HG03469 (cell line): ENCODE measurements around the gene GRID2.
"Not testable (repeated sequence)": the region's sequence is repeated elsewhere in the genome, so short reads cannot be mapped to it uniquely, and the experiment has no call there.

Experiments
- ATAC-seq: cut with Tn5 transposase; IDR thresholded peaks from one replicate; pipeline ENCODE4 v1.9.1; 2021; ENCODE audit warnings: mild to moderate bottlenecking, moderate library complexity, moderate number of reproducible peaks; ENCODE audit not compliant: unreplicated experiment

GRID2 gene

DNA sequence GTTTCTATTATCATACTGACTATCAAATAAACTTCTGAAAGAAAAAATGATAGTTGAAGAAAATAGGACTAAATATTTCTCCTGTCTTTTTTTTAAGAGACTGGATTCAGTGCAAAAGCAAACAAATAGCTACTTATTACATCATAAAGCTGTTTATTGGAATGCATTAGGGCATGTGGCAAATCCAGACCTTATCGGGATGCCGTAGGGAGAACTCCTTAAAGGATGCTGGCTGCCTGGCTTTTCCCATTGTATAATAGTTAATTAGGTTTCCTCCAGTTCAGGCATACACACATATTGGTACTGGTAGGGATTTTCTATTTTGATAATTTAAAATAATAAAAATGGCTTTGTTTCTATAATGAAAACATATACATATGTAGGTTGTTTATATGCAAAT lies 985.5 kb downstream of the GRID2 start:
- no peak for ATAC-seq

DNA sequence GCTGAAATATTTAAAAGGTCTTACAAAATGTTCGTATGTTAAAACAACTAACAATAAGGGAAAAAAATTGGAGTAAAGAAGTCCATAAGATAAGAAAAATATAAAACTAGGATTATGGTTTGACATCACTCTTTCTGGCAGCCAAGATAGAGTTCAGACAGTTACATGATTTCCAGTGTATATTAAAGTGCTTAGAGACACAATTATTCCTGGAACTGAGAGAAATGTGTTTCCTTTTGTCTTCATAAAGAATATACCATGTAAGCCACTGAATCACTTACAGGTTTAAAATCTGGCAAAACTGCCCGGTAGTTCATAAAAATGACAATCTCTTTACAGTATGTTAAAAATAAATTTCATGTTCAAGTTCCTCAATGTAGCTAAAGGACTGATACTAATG lies 986.1 kb downstream of the GRID2 start:
- no peak for ATAC-seq

DNA sequence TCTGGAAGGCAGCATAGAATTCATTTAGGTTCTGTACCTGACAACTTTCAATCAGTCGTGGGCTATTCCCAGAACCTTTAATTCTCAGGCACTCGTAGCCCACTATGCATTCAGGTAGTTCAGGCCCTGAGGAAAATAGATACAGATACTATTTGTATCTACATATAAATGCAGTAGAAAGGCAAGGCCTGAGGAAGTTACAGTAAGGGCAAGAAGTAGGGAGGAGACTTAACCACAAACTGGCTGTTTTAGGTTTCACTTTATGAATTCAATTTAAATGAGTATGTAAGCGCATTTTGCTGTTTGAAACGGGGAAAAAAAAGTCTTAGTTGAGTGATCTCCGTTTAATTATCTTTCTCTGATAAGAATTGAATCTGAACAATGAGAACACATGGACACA lies 995.4 kb downstream of the GRID2 start:
- no peak for ATAC-seq

DNA sequence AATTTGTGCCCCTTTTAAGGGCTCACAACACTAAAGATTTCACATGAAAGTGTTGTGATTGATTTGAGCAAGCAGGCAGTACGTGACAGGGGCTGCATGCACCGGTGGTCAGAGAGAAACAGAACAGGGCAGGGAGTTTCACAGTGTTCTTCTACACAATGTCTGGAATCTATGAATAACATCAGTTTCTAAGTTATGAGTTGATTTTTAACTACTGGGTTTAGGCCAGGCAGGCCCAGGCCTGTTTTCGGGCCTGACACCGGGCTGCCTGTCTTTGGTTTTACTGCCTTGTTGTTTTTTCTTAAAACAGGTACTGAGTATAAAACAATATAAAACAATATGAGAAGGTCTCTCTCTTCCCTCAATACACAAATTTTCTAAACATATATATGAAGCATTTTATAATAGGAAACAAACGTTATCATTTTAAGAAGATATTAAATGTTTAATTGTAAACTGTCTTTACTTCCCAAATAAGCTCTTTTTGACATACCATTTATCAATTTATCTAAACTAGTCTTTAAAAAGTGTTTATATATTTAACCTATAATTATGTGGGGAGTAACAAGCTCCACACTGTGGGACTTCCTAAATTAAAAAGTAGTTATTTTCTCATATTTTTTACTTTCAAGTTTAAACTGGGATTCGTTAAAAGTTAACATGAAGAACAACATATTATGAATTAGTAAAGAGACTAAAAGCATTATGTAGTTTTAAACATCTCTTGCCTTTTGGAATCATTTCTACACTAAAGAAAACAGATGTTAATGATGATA lies 997.2 kb downstream of the GRID2 start:
- ATAC-seq, result not testable (repeated sequence)

DNA sequence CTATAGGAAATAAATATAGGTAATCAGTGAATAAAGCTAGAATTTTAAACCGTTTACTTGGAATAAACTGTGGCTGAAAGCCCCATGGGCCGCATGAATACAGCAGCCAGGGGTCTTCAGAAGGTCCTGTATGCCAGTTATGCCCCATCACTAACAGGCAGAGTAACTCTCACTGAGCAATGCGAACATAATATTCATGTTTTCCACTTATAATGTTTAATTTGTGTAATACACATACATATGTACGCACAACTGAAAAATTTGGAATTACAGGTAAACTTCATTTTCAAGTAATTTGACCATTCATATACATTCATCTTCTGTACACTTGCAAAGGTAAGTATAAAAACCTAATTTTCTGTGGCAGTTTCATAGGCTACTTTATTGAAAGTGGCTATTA lies 998.5 kb downstream of the GRID2 start:
- ATAC-seq, result no peak

DNA sequence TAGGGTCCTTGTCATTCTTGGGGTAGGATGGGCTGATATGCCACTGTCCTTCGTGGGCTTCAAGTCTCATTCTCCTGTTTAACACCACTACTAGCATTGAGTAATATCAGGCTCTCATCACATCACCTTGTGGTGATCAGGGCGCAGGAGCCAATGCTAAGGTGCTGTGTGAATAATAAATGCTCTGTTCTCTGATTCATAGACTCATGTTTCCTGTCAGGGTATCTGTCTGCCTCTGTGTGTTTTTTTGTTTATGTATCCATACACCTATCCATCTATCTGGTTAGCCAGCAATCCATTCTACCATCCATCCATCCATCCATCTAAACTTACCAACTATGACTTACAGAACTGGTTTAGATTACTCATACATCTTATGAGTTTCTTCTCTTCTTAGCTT lies 999.7 kb downstream of the GRID2 start:
- ATAC-seq, result no peak

DNA sequence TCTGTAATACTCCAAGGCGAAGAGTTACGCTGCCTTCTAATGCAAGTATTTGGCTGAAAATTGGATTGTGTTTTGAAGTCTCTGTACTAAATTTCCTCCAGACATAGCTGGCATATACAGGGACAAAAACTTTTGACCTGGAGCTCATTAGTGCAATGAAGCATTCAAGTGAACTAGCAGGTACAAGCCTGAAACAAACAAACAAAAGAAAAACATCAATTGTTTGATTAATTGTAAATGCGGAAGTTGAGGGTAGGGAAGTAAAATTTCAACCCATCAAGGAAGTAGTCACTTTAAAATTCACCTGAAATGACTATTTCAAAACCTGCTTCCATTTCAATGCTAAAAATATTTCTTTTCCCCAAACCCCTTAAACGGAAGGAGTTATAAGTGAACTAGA lies 1008.5 kb downstream of the GRID2 start:
- ATAC-seq, result no peak

DNA sequence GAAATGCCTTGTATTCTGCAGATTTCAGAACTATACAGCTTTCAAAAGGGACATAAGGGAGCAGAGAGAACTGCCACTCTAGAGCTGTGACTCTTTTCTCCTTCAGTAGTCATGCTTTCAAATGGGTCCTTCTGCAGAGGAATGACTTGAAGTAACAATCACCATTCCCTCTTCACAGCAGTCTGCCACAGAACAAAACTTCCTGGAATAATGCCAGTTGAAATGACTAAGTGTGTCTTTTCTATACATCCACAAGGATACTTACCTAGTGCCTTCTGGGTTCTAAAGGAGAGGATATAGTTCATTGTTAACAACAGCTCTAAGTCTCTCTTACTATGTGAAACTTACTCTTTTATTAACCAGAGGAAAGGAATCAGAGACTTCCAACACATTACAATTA lies 1009.4 kb downstream of the GRID2 start:
- no peak for ATAC-seq

DNA sequence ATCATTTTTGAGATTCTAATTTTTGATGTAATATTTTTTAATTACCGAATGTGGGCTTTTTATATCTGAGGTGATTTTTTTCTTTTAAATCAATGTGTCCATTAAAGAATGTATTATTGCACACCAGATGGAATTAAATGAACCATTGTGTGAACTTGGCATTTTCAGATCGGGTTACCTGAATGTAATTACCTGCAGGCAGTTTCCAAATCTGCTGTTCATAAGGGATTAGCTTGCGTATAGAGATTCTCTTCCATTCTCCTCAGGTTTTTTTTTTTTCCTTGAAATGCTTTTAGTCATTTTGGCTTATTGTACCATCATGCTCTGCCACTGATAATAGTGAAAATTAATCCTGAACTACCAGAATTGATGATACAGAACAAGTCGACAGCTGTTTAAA lies 1013.3 kb downstream of the GRID2 start:
- ATAC-seq, result no peak

DNA sequence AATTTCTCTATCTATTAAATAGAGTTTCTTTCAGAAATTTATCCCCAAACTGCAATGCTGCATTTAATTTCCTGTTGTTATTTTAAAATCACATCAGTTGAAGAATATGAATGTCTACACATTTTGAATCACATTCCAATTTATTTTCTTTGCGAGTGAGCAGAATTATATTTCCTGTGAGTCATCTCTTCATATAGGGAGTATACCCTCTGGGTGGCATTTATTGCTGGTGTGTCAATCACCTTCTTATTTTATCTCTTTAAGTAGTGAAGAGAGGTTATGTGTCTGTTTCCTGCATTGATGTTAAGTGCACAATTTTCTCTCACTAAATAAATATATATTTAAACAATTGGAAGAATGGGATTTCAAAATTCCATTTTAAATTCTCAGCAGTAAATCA lies 1013.8 kb downstream of the GRID2 start:
- no peak for ATAC-seq

DNA sequence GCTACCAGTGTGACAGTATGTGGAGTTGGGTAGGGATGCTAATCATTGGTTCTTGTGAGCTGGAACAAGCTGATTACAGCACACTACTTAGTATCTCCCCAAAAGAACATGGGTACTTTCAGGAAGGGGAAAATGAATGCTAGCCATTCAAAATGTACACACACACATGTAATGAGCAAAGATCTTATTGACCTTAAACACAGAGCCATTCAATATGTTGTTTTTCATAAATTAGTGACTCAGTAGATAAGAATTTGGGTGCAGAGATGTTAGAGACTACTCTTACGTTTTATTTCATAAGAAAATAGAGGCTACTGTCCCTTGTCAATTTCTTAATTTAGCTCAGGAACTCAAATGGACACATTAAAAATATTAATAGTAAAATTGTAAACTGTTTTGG lies 1015.3 kb downstream of the GRID2 start:
- no peak for ATAC-seq

DNA sequence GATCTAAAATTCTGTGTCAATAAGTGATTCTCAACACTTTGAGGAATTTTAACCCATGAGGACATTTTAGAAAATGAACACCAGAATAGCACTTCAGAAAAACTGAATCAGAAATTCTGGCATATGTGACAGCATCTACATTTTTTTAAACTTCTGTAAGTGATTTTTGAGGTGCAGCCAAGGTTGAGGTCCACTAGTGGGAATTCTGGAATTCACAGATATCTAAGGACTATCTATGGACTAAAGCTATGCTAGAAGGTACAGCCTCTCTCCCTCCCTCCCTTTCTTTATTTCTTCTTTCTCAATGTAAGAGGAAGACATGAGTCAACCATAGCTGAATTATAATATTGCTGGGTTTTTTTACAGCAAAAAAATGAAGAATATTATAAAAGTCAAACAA lies 1016.6 kb downstream of the GRID2 start:
- no peak for ATAC-seq

DNA sequence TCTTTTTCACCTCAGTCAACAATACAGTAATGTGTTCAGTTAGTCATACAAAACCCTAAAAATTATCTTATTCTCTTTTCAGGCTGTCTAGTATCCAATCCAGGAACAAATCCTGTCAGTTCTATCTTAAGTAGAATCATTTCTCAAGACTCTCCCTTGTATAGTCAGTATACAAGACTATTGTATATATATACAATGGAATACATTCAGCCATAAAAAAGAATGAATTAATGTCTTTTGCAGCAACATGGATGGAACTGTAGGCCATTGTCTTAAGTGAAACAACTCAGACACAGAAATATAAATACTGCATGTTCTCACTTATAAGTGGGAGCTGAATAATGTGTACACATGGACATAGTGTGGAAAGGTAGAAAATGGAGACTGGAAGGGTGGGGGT lies 1023.6 kb downstream of the GRID2 start:
- no peak for ATAC-seq

DNA sequence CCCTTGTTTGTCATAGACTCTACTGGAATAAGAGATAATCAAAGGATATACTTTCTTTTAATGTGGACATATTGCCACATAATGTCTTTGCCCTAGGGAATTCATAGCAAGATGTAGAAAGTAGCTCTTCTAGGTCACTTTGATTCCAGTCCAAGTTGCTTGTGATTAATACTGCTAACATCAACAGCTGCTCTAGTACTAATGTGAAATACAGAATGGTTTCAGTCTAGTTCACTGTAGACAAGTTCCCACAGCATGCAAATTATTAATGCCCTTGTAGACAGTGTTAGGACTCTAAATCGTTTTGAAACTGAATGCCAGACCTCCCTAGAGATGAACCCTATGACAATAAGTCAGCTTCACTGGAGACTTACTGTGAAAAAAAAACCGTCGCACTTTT lies 1030.2 kb downstream of the GRID2 start:
- no peak for ATAC-seq

DNA sequence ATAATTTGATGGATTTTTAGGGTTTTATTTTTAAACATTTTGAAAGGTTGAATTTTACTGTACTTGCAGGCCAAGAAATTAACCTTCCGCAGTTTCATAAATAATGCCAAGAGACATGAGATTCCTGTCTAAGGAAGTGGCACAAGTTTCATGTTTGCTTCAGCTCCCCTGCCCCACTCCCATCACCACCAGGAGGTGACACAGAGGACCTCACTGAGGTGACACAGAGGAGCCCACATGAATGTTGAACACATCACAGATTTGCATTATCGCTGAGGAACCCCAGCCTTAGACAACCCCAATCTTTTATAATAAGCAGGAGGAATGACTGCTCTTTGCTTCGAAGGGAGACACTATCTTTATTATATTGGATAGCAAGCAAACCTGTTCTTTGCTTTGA lies 1033.4 kb downstream of the GRID2 start:
- no peak for ATAC-seq

DNA sequence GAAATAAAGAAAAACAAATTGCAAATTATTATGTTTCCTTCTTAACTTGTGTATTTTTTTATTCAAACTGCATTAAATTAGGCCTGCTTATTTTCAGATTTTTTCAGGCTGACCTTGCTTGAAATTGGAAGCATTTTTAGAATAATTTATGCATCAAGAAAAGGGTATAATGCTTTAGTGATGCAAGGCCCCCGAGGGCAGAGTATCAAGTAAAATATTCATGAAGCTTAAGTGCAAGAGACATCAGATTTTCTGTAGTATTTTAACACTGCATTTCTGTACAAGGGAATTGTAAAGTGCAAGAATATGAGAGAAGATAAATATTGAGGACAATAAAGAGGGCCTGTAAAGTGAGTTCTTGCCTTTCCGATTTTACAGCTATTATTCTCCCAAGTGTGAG lies 1039.0 kb downstream of the GRID2 start:
- ATAC-seq, result no peak

DNA sequence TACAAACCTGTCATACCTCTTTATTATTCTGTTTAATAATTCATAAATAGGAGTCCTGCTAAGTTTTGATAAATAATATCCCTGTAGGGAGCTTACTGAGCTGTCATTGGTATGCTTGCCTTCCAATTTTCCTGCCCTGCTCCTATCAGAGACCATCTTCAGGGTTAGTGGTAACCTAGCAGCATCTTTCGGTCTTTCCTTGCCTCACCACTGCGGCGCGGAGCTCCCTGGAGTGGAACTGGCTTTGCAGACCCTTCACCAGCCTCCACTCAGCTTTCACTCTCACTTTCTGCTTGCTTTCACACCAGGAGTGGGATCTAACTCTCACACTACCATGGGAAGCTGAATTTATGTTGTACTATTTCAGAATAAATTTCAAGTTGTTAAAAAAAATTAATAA lies 1043.1 kb downstream of the GRID2 start:
- ATAC-seq, result no peak

DNA sequence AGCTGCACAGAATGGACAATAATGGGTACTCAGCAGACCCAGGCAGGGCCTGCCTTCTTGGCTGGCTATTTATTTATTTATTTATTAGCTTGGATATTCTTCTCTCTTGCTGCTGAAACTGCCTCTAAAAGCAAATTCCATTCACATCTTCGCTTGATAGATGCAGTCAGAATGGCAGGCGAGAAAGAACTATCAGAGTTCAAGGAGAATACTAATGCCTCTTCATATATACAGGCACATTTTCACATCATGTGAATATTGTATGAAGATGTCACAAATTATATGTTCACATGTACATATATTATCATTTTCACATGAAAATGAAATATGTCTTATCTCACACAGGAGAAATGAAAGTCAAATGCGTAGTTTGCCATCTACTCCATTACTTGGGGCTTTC lies 1045.1 kb downstream of the GRID2 start:
- ATAC-seq, result no peak

DNA sequence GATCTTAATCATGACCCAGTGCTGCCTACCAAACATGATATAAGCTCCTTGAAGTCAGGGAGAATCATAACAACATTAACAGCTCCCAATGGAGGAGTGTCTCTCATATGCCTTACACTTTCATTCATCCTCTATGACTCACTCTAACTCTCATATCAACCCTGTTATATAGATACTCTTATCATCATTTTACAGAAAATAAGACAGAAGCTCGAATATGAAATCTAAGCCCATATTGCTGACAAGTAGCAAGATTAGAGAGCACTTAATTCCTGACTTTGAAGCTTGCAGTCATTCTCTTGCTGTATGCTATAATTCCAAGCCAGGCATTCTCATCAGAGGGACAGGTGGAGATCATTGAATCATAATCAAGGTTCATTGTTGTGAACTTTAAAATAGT lies 1048.1 kb downstream of the GRID2 start:
- ATAC-seq, result no peak

DNA sequence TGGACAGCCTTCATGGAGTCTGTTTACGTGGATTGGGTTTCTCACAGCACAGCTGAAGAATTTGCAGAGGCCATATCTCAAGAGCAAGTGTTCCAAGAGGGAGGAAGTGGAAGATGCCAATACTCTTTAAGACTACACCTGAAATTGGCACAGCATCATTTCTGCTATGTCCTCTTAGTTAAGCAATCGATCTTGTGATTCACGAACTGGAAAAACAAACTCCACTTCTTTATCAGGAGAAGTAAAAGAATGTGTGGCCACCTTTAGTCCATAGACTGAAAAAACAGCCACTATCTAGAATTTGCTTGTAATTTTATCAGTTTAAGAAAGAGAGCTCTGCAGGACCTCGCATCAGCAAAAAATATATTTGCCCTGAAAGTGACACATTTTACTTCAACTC lies 1051.6 kb downstream of the GRID2 start:
- no peak for ATAC-seq

DNA sequence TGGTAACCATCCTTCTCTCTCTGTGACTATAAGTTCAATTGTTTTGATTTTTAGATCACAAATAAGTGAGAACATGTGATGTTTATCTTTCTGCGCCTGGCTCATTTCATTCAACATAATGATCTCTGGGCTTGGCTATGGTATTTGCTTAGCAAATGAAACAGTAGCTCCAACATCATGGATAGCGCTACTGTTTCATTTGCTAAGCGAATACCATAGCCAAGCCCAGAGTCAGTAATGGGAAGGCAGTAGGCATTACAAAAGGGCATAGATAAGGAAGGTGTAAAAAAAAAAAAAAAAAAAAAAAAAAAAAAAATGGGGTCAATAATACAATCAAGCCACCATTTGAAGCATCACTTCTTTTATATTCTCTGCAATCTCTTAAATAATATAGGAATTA lies 1055.8 kb downstream of the GRID2 start:
- no peak for ATAC-seq

DNA sequence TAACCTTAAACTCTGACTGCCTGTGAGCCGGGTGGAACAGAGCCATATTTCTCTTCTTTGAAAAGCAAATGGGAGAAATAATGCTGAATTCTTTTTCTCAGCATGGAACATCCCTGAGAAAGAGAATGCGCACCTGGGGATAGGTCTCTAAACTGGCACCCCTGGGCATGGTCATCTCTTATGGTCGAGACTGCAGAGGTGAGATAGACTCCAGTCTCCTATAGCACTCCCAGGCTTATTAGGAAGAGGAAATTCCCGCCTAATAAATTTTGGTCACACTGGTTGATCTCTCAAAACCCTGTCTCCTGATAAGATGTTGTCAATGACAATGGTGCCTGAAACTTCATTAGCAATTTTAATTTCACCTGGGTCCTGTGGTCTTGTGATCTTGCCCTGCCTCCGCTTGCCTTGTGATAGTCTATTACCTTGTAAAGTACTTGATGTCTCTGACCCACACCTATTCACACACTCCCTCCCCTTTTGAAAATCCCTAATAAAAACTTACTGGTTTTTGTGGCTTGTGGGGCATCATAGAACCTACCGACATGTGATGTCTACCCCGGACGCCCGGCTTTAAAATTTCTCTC lies 1062.5 kb downstream of the GRID2 start:
- not testable (repeated sequence) for ATAC-seq

DNA sequence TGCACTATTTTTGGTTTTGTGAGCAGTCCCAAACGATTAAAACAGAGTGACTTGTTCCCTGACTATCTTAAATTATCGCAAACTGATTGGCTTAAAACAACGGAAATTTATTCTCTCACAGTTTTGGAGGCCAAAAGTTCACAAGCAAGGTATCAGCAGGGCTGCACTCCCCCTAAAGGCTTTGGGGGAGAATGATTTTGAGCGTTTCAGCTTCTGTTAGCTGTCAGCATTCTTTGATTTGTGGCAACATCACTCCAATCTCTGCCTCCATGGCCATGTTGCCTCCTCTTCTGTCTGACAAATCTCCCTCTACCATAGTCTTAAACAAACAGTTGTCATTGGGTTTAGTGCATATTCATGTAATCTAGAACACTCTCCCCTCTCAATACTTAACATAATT lies 1065.2 kb downstream of the GRID2 start:
- no peak for ATAC-seq
